ENCODE results near the gene TPCN2.
"Not testable (repeated sequence)": the region's sequence is repeated elsewhere in the genome, so short reads cannot be mapped to it uniquely, and the experiment has no call there.

Gene TPCN2

DNA sequence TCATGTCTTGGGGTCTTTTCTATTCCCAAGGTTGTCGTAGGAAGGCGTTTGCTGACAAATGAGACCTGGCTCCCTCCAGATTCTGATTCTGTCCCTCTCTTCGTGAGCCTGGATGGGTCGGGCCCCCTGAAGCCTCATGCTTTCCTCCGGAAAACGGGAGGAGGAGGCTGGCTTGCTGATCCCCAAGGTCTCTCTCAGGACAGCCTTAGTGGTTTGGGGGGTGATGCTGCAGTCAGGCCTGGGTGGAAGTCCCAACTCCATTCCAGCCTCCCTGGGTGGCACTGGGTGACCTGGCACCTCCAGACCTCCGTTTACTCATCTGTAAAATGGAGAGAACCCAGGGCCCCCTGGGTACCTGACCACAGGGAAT is 83.6 kb downstream of the TPCN2 start:
- DNase-seq: no peak

DNA sequence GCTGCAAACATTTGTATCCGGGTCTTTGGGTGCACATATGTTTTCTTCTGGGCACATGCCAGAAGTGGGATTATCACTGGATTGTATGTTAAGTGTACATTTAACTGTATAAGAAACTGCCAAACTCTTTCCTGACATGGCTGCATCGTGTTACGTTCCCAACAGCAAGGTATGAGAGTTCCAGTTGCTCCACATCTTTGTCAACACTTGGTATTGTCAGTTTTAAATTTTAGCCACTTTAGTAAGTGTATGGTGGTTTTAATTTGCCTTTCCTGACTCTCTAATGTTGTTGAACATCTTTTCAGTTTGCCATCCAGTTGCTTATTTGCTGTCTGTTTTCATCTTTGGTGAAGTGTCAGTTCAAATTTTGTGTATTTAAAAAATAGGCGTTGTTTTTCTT is 84.5 kb downstream of the TPCN2 start:
- DNase-seq: no peak

DNA sequence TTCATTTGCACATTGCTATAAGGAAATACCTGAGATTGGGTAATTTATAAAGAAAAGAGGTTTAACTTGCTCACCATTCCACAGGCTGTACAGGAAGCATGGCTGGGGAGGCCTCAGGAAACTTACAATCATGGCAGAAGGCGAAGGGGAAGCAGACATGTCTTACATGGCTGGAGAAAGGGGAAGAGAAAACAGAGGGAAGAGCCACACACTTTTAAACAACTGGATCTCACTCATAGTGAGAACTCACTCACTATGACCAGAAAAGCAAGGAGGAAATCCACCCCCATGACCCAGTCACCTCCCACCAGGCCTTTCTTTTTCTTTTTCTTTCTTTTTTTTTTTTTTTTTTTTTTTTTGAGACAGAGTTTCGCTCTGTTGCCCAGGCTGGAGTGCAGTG is 85.5 kb downstream of the TPCN2 start:
- DNase-seq: not testable (repeated sequence)

DNA sequence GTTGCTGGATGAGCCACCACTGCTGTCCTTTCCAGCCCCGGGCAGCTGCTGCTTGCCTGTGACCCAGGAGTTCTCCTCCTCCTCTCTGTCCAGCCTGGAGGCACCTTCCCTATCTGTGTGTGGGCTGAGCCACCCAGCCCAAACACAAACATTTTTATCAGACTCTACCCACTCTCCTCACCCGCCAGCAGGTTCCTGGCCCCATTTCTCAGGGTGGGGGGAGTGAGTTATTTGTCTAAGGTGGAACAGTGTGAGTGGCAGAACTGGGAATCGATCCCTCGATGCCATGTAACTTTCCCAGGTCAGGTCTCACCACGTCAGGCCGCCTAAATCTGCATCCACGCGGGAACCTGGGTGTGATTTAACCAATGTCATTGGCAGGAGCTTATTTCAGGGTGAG is 86.2 kb downstream of the TPCN2 start:
- no peak for DNase-seq

DNA sequence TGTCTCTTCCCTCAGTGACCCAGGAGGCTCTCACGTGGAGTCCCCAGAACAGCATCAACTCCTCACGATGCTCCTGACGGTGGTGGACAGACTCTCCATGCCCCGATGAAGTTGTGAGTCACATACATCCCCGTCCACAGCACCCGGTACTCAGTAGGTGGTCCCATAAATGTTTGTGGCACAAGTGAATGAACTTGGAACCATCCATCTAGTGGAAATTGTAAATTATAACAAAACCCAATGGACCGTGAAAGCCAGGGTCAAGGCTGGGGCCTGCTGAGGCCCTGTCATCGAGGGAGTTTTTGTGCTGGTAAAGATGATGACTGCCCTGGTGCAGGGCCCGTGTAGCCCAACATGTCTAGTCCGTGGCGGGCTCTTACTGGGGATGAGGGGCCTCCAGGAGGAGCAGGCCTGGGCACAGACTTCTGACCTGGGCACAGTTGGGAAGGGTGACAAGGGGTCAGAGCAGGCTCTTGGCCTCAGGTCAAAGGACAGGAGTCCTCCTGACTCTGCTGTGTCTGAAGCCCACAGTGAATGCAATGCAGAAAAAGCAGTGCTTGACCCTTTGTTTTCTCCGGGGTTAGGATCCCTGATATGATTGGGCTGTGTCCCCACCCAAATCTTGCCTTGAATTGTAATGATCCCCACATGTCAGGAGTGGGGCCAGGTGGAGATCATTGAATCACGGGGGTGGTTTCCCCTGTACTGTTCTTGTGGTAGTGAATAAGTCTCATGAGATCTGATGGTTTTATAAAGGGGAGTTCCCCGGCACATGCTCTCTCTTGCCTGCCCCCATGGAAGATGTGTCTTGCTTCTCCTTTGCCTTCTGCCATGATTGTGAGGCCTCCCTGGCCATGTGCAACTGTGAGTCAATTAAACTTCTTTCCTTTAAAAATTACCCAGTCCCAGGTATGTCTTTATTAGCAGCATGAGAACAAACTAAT is 87.0 kb downstream of the TPCN2 start:
- DNase-seq: no peak

DNA sequence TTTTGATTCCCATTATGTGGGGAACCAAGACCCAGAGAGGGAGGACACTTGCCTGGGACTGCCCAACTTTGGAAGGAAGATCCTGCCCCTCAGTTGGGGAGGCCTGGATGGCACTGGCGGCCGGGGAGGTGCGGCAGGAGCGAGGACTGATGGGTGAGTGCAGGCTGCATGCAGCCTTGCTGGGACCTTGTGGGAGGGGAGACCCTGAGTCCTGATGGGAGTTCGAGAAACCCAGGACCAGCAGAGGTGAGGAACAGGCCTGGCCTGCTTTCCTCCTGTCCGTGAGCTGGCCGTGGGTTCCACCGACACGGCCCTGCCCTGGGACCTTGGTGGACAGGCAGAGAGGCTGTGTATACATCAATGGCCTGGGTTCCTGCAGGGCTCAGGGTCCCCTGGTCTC is 87.7 kb downstream of the TPCN2 start:
- no peak for DNase-seq

DNA sequence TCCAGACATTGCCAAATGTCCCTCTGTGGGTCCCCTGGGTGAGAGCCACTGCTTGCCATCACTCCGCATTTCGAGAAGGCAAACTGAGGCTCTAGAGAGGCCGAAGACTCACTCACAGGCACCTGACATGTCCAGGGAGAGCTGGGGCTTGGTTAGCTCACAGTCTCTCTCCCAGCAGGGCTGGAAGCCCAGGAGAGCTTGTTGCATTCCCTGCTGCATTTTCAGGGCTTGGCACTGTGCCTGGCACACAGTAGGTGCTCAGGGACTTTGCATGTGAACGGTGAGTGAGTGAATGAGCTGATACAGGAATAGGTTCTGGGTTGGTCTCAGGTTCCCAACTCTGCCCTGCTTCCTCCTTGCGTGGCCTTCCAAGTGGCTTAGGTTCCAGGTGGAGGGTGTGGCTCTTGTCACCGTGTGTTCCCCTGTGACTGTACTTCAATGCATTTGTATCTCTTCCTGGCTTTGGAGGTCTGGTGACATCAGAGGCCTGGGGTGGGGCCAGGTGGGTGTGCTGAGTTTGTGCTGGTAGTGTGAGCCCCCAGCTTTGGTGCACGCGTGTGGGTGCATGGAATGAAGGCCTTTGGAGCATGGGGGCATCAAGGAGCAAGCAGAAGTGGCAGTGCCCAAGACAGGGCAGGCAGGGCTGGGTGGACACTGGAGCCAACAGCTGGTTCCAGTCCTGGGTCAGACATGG is 88.6 kb downstream of the TPCN2 start:
- no peak for DNase-seq

DNA sequence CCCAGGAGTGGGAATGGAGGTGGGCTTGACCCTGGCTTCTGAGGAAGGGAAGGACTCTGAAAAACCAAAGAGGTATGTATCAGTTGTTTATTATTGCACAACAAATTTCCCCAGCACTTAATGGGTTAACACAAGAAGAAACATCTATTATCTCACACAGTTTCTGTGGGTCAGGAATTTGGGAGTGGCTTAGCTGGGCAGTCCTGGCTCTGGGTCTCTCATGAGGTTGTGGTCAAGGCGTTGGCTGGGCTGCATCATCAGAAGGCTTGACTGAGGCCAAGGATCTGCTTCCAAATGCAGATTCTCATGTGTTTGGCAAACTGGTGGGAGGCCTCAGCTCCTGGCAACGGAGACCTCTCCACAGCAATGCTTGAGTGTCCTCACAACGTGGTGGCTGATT is 89.5 kb downstream of the TPCN2 start:
- no peak for DNase-seq

DNA sequence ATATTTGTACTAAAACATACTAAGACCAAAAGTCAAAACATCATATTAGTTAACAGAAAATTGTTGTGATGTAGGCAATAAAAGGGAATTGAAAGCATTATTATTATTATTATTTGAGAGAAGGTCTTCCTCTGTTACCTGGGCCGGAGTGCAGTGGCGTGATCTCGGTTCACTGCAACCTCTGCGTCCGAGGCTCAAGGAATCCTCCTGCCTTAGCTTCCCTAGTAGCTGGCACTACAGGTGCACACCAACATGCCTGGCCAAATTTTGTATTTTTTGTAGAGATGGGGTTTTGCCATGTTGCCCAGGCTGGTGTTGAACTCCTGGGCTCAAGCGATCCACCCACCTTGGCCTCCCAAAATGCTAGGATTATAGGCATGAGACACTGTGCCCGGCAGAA is 91.4 kb downstream of the TPCN2 start:
- not testable (repeated sequence) for DNase-seq

DNA sequence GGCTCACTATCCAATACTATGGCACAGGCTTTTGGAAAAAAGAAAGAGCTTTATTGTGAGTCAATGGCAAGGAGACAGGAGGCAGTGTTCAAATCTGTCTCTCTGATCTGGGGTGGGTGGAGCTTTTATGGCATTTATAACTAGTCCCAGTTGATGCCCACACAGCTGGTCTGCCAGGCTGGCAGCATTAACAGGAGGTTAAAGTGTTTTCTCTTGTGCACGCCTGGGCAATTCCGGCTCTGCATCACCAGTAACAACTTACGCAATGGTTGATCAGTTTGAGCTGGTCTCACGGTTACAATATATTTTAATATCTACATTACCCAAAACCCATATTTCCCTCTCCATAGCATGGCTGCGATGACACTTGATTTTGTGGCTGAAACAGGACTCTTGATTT is 91.9 kb downstream of the TPCN2 start:
- DNase-seq: no peak

DNA sequence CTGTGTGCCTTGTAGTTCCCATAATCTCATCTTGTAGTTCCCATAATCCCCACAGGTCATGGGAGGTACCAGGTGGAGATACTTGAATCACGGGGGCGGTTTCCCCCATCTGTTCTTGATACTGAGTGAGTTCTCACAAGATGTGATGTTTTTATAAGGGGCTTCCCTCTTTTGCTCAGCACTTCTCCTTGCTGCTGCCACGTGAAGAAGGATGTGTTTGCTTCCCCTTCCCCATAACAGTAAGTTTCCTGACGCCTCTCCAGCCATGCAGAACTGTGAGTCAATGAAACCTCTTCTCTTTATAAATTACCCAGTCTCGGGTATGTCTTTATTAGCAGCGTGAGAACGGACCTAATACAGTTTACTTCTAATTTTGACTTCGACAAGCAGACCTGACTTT is 93.0 kb downstream of the TPCN2 start:
- DNase-seq: no peak

DNA sequence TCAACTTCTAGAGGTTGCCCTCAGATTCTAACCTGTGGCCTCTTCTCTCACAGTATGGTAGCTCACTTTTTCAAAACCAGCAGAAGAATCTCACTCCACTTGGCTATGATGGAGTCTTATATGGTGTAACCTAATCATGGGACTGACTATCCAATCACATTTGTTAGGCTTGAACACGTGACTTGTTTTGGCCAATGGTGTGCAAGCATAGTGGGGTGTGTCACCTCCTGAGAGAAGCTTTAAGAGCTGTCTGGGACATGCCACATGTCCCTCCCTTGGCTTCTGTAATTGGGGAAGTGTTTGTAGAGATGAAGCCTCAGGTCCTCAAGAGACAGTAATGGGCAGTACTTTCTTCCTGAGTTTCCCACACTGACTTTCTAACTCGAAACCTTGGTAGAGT is 94.2 kb downstream of the TPCN2 start:
- DNase-seq: no peak

DNA sequence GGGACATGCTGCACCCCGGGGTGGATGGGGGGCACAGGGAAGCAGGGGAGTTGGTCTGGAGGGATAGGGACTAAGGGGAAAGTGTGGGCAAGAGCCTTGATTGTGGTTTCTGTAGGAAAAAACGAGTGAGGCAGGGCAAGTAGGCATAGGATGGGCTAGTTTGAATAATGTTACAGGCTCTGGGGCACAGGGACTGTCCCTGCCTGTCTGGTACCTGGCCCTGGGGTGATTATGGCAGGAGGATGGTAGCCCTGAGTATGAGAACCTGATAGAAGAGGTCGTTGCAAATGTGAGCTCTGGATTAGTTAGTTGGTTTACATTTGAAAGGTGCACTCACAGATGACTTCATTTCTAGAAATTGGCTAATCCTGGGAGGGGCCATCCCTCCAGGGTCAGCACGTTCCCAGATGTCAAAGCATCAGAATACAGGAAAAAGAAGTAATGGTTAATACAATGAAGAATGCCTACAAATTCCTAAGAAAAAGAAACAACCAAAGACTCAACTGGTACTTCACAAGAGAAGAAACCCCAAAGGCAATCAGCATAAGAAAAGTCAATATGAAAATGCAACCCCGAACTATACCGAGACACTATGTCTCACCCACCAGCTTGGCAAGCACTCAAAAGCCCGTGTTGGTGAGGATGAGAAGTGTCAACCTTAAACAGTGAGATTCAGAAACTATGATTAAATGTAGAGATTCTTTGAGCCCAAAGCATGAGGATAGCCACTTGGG is 95.8 kb downstream of the TPCN2 start:
- no peak for DNase-seq

DNA sequence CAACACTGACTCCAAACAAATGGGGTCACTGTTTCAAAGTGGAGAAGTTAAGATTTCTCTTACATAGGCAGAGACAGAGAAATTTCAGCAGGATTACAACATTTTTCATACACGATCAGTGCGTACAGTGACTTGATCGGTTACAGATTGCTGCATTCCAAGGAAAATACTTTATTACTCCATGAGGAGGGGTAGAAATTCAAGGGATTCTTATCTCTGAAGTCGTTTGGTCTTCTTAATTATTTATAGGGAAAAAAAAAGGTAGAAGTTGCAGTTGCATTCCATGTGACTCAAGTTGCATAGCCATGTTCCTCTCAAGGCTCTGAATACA is 96.3 kb downstream of the TPCN2 start:
- no peak for DNase-seq

DNA sequence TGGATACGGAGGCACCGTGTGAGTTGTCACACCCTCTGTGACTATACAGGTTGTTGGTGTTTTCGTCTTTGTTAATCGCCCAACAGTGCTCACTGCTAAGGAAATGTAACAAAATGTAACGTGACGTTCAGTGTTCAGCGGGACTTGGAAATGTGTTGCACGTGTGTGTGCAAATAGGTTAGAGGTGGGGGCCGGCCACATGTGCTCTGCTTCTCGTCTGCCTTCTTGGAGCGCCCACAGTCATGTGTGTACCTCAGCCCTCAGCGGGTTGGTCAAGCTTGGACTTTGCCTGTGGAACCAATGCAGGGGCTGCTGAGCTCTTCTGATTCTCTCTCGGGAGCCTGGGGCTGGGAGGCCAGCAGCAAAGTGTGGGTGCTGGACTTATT is 99.6 kb downstream of the TPCN2 start:
- DNase-seq: no peak

DNA sequence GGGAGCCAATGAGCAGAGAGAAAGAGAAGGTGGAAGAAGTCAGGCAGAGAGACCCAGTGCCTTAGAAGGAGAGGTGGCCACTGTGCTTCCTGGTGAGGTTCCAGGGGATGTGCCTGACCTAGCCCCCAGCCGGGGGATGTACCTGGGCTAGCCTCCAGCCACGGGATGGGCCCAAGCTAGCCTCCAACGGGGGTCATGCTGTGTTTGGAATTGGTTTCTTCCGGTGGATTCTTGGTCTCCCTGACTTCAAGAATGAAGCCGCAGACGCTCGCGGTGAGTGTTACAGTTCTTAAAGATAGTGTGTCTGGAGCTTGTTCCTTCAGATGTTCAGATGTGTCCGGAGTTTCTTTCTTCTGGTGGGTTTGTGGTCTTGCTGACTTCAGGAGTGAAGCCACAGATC is 100.1 kb downstream of the TPCN2 start:
- no peak for DNase-seq

DNA sequence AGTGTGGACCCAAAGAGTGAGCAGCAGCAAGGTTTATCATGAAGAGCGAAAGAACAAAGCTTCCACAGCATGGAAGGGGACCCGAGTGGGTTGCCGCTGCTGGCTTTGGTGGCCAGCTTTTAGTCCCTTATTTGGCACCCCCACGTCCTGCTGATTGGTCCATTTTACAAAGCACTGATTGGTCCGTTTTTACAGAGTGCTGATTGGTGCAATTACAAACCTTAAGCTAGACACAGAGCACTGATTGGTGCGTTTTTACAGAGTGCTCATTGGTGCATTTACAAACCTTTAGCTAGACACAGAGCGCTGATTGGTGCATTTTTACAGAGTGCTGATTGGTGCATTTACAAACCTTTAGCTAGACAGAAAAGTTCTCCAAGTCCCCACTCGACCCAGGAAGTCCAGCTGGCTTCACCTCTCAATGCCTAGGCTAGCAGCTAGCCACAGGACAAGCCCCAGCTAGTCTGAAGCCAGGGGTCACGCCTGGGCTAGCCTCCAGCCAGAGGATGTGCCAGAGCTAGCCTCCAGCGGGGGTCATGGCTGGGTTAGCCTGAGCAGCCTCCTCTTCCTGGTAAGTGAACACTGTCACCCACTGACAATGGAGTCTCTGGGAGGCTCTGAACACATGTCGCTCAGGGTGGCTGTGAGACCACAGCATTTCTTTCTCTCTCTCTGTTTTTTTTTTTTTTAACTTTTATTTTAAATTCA is 100.8 kb downstream of the TPCN2 start:
- not testable (repeated sequence) for DNase-seq

DNA sequence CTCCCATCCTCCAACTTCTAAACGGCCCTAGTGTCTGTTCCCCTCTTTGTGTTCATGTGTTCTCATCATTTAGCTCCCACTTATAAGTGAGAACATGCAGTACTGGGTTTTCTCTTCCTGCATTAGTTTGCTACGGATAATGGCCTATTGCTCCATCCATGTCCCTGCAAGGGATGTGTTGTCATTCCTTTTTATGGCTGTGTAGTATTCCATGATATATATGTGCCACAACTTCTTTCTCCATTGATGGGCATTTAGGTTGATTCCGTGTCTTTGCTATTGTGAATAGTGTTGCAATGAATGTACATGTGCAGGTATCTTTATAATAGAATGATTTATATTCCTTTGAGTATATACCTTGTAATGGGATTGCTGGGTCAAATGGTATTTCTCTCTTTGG is 101.4 kb downstream of the TPCN2 start:
- no peak for DNase-seq

DNA sequence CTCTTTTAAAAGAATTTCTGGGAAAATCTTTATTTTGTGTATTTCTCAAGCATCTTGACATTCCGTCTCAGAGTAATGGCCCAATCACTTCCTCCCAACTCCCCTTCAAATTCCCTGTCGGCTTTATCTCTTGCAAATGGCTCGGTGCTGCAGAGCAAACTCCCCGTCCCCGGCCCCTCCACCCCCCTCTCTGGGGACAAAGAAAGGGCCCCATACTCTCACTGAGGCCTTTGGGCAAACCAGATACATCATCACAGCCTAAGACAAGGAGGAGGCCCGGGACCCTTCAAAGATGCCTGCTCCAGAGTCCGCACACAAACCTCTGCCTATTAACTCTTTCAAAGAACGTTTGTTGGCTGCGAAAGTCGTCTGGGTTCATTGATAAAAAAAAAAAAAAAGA is 103.1 kb downstream of the TPCN2 start:
- no peak for DNase-seq

DNA sequence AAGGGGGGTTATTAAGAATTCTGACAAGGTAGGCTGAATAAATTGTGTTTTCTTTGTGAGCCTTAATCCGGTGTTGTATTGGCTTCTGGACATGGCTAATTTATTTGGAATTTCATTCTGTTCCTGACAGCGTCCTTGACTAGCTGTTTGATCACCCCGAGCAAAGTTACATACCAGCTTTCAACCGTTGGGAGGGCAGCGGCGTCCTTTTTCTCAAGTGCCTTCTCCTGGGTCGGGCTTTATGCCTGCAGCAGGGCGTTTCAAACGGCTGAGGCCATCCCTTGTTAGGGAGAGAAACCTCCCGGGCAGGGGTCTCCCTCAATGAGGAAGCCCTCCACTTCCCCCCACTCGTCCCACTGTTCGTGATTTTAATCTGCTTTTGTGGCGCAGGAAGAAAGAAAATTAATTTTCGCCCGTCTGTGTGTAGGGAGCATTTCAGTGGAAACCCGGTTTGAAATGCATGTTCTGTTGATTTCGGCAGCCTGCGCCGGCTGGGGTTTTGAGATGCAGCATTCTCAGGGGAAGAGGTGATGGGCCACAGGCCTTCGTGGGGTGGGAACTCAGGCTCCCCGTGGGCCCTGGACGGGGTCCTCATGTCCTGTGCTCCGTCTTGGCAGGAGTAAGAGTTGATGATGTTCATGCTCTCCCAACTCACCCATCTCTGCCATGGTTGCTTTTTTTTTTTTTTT is 104.1 kb downstream of the TPCN2 start:
- DNase-seq: no peak

DNA sequence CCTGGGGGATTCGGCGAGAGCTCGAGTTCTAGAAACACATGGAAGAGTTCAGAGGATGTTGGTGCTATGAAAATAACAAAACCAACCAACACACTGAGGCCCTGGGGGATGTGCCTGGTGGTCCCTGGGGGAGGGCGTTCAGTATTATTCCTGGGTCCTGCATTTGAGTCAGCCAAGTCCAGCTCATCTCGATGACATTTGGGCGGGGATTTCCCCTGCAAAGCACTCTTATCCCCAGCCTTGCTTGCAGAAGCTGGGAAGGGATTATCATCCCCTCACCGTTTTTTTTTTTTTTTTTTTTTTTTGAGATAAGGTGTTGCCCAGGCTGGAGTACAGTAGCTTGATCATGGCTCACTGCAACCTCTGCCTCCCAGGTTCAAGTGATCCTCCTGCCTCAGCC is 104.9 kb downstream of the TPCN2 start:
- DNase-seq: no peak

DNA sequence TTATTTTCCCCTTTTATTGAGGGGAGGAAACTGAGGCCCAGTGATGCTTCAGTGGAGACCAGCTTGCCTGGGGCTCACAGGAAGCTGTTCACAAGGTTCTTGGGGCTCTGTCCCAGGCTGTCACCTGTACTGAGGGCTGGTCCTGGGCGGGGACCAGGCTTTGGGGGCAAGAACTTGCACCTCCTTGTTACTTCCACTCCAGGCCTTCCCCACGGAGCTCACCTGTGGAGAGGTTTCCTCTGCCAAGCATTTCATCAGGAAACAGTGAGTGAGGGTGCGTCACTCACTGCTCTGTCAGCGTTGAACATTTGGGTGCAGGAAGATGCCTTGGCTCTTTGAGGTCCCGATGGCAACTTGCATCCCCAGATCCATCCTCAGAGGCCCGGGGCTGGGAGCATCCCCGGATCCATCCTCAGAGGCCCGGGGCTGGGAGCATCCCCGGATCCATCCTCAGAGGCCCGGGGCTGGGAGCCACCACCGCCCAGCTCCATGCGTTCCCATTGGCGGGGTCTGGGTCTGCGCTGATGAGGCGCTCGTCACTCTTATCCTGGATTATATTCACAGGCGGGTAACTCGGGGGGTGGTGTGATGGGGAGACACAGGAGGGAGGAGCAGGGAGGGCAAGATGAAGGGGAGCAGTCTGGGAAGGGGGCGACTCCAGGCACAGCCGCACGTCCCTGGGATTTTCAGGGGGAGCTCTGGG is 105.6 kb downstream of the TPCN2 start:
- no peak for DNase-seq

All from SW 1271 (cell line).